NCI-H187 (cell line): ENCODE data around the gene ITIH4.

Experiments used
- DNase-seq, 2 experiments: peaks; one replicate each; lab custom pipeline; 2025; lab: John Stamatoyannopoulos, UW

ITIH4 gene

DNA sequence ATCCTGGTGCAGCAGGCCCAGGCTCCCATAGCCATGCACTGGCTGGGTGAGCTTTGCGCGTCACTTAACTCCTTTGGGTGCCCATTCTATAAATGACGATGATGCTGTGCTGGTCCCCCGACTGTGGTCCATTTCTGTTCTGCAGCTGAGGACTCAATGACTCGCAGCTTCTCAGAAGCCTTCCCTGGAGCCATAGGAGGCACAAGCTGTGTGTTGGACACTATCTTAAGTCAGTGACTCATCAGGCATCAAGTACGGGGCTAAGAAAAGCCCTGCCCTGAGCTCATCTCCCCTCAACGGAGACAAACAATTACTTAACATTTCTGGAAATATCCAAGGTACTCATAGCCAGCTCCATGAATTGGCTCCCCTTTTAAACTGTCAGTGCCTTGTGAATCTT is 18.1 kb upstream of the ITIH4 start:
- DNase-seq: no peak

DNA sequence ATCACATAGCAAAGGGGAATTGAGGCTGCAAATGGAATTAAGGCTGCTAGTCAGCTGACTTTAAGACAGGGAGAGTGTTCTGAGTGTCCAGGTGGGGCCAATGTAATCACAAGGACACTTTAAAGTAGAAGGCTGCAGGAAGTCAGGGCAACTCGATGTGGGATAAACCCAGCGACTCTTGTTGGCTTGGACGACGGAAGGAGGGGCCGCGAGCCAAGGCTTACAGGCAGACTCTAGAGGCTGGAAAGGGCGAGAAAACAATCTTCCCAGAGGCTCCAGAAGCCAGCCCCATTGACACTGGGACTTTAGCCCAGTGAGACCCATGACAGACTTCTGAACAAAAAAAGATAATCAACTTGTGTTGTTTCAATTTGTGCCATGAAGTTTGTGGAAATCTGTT is 17.3 kb upstream of the ITIH4 start:
- DNase-seq: no peak

DNA sequence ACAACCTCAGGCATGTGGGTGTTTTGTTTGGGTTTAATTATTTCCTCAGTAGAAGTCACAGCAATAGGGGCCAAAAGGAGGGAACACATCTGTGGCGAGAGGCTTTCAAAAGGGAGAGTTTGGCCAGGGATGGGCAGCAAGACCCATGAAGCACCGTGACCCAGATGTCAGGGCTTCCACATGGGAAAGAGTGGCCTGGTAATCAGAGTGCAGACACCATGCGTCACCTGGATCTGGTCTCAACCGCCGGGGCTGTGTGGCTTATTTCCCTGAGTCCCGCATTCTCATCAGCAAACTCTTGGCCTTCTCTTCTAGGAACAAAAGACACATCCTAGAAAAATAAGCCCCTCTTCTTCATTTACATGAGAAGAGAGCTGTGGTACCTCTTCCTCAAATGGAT is 16.8 kb upstream of the ITIH4 start:
- DNase-seq: no peak

DNA sequence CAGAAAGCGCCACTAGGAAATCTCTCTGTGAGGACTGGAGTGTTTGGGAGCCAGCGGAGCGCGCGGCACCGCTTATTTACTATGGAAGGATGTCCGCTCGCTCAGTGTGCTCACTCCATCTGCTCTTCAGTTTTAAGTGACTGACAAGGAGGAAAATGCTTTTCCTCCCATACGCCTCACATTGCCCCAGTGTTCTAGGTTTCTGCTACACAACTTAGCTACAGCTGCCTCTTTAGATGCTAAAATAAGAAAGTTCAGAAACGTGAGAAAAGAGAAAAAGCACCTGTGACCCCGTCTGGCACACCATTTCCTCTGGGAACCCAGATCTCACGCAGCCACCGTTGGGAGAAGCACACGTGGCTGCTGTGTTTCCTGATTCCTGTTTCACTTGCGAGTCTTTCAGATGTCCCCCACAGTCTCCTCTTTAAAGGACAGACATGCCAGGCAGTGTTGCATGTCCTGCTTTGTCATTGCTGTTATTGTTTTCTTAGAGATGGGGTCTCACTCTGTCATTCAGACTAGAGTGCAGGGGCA is 16.0 kb upstream of the ITIH4 start:
- no peak for DNase-seq

DNA sequence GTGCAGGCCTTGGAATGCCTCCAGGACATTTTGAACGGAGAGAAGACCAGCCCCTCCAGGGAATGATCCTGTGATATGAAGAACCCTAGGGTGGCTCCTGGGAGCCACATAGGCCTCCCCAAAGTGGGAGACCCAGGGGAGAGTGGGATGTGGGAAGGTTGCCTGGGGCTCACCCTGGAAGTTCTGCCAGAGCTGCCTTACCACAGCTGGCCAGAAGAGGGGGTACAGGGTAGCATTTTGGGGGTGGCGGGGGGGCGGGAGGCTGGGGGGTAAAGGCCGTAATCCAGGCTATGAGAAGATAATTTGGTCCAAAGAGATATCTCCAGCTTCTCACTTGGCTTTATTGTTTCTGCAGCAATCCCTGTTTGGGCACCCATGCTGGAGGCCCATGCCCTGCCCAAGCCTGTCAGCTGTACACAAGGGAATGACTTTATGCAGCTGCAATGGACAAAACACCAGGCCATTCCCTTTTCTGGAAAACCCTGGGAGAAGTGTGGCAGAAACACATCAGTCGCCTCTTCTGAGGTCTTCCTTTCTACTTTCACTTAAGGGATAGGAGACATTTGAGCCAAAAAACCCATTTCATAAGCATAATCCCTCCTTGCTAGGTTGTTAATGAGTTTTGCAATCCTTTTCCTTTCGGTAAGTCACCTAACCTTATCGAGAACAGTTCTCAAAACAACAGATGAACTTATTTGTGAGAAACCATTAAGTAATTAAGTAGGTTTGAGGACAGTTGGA is 15.4 kb upstream of the ITIH4 start:
- no peak for DNase-seq

DNA sequence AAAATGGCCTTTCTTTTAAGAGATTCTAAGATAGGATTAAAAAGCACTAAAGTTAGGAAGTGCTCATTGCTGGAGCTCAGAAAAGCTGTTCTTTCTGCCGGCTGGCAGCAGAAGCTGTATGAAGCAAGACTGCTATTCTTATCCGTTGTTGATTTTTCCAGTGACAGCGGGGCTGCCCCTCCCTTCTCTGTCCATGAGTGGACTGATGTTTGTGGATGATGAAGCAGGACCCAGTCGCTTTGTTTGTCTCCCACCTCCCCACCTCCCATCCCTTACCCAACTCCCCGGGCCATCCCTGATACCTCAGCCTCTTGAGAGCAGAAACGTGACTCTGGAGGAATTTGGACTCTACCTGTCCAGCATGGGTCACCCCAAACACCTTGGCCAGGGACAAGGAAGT is 14.7 kb upstream of the ITIH4 start:
- DNase-seq: no peak

DNA sequence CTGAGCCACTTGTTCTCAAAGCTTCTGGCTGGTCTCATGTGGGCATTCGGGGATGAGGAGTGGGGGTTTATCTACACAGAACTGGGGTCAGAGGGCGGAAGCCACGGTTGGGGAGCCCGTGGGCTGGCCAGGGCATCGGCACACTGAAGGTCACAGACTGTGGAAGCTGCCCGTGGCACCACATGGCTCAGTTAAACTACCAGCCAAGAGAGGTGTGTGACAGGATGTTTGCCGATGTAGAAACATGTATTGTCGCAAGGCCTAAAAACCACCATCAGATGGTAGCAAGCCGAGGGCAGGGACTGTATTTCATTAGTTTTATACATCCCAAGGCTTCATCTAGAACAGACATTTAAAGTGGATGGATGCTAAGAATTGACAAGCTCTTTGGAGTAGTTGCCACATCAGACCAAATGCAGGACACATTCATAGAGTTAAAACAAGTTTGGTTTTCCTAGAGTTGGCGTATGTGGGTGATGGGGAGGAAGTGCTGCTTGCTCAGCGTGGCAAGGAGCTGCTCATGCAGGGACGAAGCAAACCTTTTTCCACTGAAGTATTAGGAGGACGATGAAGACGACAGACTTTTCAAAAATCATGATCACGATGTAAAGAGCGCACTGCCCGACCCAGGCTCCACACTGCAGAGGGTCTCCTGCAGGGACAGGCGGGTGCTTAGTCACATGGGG is 14.0 kb upstream of the ITIH4 start:
- DNase-seq: no peak

DNA sequence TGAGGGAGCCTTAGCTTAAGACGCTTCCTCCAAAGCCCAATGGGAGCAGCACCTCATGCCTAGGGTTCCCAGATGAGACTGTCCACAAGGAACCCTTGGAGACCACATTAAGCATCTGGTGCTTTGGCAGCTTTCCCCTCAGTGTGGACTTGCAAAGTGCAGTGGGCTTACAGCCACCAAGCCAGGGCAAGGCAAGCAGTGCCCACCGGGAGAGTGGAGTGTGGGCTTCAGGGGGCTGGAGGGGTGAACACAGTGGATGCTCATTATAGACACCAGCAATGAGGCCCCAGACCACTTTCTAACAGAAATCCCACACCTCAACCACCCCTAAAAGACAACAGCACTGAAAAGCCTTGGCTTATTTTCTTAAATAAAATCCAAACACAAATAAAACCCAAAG is 13.4 kb upstream of the ITIH4 start:
- DNase-seq: no peak

DNA sequence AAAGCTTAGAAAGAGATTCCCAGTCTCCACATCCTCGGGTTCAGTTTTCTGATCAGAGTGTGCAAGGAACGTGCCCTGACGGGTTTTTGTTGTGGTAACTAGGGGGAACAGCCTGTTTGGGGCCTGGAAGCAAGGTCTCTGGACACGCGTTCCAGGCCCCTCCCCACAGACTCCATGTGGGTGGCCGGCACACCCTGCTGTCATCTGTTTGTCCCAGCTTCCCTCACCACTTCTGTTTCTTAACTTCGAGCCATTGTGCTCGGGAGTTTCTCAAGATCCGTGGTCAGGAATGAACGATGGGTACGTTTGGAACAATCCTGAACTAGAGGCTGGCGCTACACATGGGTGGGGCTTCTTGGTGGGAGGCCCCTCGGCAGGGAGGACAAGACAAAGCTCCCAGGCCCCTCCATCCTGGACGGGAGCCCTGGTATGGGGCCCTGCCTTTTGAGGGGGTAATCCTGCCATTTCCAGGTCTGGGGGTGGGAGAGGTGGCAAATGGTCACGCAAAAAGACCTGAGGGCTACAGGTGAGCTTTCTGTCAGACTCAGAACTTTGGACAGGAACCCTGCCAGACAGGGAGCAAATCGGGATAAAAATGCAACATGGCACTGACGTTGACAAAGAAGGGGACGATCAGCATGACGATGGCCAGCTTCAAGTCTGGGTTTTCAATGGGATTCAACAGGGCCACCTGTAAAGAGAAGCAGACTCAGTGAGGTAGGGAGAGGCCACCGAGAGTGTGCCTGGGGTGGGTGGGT is 12.8 kb upstream of the ITIH4 start:
- no peak for DNase-seq

DNA sequence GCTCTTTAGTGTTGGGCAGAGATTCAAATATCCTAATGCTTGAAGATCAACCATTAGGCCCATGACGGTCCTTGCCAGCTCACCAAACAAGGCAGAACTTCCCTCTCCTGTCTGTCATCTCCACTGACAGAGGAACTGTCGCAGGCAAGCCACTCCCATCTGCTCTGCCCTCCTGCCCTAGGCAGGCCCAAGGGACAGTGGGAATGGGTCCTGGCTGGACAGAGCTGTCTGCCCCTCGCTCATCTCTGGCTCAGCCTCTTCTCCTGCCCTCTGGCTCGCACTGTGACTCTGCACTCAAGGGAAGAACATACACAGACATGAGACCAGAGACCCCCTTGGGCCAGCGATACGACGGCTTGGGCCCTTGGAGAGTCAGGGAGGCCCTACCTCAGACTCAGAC is 12.0 kb upstream of the ITIH4 start:
- no peak for DNase-seq

DNA sequence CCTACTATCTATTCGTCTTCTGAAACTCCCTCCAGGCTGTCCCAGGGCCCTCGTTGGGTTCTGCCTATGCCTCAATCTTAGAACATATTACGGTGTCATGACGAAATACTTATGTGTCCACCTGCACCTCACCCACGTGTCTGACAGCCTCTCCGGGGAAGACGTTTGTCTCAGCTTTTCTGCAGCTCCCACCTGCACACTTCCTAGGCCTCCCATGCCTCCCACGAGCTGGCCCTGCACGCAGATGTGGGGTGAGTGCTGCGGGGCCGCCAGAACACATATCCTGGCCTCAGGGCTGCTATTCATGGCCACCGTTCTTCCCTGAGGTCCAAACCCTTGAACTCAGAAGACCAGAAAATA is 11.5 kb upstream of the ITIH4 start:
- DNase-seq: no peak

DNA sequence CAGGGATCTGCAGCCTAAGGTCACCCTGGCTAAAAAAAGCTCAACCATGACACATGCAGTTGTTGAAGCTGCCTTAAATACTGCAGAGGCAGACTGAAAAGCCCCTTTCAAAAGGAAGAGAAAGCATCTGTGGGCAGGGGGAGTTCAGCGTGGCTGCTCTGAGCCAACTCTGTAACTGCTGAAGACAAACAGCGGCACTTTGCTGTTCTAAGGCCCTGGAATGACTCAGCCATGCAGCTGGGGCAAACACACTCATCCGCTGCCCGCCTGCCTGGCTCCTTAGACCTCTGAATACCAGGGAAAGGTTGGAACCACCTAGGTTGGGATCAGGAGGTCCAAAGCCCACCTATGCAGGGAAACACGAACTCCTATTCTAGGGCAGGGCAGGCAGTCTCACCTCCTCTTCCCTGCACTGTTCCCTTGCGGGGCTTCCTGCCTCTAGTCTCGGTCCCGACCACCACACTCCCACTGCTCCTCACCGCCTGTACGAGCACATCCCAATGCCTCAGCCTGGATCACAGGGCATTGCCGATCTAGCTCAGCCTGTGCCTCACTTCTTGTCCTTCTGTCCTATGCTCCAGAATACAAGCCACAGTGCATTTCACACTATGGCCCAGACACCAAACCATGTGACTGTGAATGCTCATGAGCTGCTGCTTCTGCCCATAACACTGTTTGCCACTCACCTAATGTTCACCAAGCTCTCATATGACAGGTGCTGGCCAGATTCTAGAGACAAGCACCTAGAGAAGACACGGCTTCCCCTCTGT is 10.9 kb upstream of the ITIH4 start:
- DNase-seq: no peak

DNA sequence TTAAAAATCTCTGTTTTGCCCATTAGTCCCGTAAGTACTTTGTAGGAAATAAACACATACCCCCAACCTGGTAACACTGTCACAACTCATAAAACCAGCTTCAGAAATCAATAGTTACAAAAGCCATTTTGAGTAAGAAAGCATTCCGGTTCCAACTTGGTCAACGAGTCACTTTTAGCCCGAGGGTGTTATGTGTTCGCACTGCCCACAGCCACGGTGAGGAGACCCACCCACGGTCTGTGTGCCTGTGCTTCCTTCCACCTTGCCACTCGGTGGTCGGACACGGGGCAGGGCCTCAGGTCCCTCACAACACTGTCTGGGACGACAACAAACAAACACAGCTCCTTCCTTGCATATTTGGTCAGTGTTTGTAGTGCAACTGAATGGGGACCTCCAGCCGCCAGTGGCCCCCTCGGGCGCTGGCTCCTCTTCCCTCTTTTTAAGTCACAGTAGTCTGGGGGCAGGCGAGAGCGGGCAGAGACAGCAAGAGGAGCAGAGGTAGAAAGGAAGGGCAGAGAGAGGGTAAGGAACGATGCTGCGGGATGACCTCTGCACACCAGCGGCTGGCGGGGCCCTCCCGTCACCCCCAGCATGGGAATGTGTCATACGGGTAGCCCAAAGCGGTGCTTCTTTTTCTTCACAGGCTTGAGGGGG is 9.5 kb upstream of the ITIH4 start:
- DNase-seq: no peak

DNA sequence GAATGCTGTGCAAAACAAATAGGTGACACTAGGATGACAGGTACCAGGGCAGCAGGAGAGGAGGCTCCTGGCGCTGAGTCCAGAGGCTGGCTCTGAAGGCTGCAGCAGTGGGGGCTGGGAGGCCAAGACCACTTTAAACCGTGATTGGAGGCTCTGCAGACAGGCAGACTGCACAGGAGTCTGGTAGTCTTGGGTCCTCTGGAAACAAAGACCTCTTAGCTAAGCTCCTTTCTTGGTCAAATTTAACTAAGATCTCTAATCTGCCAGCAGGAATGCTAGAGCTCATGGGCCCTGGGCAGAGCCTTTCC is 8.8 kb upstream of the ITIH4 start:
- DNase-seq: no peak

DNA sequence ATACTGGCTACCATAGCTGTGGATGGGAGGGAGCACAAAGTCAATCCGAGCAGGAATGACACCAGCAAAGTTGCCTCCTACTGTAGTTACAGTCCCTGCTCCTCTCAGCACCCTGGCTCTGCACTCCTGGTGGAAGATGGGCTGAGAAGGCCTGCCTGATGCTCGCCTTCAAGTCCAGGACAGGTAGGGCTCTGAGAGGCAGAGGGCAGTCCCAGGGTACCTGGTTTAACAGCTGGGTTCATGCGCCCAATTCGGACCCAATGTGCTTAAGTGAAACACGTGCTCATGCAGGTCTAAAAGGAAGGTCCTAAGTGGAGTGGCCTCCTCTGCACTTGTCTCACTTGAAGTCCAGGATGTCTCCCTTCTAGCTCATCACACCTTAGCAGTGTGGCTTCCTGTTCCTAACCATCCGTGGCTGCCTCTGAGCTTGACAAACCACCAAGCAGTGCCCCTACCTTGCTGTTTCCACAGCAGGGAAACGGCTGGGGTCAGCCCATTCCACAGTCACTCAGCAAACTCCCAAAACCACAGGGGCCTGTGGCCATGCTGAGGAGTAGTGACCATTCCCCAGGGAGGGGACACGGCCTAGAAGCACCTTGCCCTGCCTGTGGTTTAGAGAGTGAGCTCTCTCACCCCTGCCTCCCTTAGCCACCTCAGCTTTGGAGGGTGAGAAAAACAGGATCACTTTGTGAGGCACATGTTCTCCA is 8.2 kb upstream of the ITIH4 start:
- no peak for DNase-seq

DNA sequence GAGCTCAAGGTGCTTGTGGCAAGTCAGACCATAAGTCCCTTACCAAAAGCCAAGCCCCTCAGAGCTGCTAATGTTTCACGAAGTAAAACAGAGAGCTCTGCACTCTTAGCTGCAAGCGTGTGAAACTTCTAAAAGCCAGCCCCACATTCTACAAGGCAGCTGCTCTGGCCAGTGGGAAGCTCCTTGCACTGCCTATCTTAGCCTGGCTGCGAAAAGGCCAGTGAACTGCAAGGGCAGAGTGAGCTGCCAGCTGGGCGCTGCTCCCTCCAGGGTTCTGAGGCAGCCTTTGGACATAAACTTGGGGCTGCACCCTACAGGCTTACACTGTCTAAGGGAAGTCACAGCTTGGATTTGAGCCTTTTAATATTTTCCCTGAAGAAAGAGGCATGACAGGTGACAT is 6.5 kb upstream of the ITIH4 start:
- no peak for DNase-seq

DNA sequence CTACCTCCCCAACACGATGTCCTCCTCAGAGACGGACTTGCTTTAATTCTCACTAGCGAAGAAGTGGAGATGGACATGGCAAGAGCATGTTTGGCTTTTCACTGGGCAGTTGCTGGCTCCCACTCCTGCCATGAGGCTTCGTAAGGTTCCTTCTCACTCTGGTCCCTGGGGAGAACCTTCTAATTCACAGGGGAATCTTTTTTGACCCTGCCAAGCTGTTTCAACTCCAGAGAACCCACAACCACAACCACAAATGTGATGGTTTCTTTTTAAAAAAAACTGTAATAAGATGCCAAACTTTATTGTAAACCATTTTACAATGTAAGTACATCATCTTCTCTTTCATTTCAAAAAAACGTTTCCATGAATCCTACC is 6.0 kb upstream of the ITIH4 start:
- DNase-seq: no peak

DNA sequence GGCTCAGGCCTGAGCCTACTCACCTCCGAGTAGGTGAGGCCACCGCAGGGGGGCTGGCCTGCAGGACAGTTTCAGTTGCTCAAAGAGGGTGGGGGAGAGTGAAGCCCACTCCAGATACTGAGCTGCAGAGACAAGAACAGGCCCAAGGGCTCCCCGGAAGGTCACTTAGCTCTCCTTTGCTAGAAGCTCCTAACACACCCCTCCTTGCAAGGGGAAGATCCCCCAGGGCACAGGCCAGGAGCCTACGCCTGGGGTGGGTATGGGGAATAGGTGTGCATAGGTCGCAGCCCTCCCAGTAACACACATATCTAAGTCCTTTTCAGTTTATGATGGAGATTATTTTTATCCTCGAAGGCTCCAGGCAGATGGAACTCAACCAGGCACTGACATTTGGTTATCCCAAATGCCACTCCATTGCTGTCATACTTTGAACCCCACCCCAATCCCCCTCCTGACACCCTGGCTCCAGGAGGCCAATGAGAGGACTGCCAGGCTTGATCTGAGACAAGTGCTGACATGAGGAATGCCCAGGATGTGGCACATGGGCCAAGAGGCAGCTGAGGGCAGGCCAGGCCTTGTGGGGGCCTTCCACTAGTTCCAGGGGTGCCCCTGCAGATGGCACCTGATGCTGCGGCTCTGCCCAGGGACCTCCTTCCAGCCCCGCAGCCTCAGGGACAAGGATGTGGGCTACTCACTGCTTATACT is 5.4 kb upstream of the ITIH4 start:
- no peak for DNase-seq

DNA sequence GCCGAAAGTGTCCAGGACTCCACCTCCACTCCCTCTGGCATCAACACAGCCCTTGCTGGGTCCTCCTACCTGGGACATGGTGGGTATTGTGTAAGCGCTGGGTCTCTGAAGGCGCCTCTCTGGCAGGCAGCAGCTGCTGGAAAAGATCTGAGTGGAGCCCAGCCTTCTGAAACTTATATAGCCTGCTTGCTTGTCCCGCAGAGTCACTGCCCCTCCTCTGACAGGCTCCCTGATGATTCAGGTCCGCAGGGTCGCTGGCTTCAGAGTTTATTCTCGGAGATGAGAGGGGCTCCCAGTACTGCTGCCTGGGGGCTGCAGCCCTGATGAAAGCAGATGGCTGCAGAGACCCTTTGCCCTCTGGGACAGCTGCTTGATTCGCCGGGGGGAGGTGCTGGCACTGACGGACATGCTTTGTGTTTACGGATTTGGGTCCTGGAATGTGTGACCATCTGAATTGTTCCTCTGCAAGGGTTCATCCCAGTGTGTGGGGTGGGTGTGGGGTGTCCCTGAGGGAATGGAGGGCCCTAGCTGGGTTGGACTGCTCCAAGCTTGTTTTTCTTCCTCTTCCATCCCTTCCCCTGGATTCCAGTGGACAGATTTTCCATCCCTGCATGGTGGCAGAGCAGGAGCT is 4.5 kb upstream of the ITIH4 start, which contains the start of gene MUSTN1:
TSS of gene MUSTN1 (minus strand) at position 149 of the 631 bp plus-strand sequence. CDS start at position 78, 71 bp downstream.
- no peak for DNase-seq

DNA sequence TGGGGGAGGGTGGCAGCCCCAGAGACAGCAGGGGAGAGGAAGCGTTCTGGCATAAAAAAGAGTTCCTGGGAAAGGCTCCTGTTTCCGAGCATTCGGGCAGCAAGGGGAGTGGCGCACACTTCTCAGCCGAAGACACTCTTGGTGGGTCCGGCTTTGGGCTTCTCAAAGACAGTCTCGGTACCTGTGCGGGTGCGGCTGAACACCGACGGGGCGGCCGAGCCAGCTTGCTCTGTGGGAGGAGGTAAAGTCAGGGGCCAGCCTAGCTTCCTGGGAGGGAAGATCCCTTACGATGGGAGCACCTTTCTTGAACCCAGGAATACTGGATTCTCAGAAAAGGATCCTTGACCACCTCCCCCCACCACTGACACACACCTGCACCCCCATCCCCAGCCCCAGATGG is 2.7 kb upstream of the ITIH4 start:
- DNase-seq: no peak
